ENCODE measurements around the gene COL16A1.

GRCh38 chr1:31701091-31701736, 2.6 kb downstream of the COL16A1 start:
- TF ChIP-seq POLR2A (IDR thresholded peaks at IDR 0.05), result no peak
- TF ChIP-seq, protein P1, sequence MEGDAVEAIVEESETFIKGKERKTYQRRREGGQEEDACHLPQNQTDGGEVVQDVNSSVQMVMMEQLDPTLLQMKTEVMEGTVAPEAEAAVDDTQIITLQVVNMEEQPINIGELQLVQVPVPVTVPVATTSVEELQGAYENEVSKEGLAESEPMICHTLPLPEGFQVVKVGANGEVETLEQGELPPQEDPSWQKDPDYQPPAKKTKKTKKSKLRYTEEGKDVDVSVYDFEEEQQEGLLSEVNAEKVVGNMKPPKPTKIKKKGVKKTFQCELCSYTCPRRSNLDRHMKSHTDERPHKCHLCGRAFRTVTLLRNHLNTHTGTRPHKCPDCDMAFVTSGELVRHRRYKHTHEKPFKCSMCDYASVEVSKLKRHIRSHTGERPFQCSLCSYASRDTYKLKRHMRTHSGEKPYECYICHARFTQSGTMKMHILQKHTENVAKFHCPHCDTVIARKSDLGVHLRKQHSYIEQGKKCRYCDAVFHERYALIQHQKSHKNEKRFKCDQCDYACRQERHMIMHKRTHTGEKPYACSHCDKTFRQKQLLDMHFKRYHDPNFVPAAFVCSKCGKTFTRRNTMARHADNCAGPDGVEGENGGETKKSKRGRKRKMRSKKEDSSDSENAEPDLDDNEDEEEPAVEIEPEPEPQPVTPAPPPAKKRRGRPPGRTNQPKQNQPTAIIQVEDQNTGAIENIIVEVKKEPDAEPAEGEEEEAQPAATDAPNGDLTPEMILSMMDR (IDR thresholded peaks at IDR 0.05 in 4 of 5, conservative IDR thresholded peaks at IDR 0.05 in 1 of 5), result no peak

Measured in gastrocnemius medialis (tissue), 4 donors.